PC-9 (cell line): ENCODE data around the gene FUT8.

Experiments
- EZH2 ChIP-seq: fragments of 200-600 bp; sonication (generic); IDR thresholded peaks from 2 replicates; pipeline ENCODE4 v1.8.0; 2017; ENCODE audit warnings: antibody characterized with exemption, low read depth
- TF ChIP-seq, protein P1 (sequence below): fragments of 200-600 bp; sonication (generic); conservative IDR thresholded peaks from 2 replicates; pipeline ENCODE4 v1.6.1; 2017; ENCODE audit warnings: mixed run types, antibody characterized with exemption, mild to moderate bottlenecking, moderate library complexity

DNA sequence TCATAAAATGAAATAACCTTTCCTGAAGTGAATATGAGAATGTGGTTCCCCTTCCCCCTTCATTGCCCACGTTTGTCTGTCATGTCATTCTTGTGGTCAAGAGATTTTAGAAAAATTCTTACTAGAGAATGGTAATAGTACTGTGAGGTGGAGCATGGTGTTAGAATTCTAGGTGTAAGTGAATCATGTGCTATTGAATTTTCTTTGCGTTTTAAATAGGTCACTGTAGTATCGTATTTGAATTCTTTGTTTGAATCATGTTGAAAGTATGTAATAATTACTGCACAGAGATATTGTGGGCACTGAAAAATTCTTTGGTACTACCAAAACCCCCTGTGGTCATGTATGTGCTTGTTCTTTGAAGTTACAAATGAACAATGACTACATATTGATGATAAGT is 49.9 kb downstream of the FUT8 start:
- TF ChIP-seq, protein P1, sequence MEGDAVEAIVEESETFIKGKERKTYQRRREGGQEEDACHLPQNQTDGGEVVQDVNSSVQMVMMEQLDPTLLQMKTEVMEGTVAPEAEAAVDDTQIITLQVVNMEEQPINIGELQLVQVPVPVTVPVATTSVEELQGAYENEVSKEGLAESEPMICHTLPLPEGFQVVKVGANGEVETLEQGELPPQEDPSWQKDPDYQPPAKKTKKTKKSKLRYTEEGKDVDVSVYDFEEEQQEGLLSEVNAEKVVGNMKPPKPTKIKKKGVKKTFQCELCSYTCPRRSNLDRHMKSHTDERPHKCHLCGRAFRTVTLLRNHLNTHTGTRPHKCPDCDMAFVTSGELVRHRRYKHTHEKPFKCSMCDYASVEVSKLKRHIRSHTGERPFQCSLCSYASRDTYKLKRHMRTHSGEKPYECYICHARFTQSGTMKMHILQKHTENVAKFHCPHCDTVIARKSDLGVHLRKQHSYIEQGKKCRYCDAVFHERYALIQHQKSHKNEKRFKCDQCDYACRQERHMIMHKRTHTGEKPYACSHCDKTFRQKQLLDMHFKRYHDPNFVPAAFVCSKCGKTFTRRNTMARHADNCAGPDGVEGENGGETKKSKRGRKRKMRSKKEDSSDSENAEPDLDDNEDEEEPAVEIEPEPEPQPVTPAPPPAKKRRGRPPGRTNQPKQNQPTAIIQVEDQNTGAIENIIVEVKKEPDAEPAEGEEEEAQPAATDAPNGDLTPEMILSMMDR, result no peak
- TF ChIP-seq EZH2, result no peak
